SIG-M5 (cell line): ENCODE results near the gene GCK.

Experiments used
- DNase-seq: peaks from one replicate; lab custom pipeline; 2025; lab: John Stamatoyannopoulos, UW

The GCK gene

GRCh38 chr7:44189286-44189992 lies at the start of gene GCK:
Gene GCK (minus strand): TSS chr7:44189439. CDS start chr7:44188953, 486 bp downstream.
- DNase-seq, result no peak

- no peak for DNase-seq
Measured at GRCh38 chr7:44238116-44238695, 49.0 kb upstream of the GCK start.

GRCh38 chr7:44237696-44238095 lies 48.5 kb upstream of the GCK start:
- DNase-seq, result no peak

- DNase-seq, result no peak
Measured at GRCh38 chr7:44236333-44236728, 47.1 kb upstream of the GCK start.

GRCh38 chr7:44235582-44236332 lies 46.5 kb upstream of the GCK start:
- no peak for DNase-seq

- no peak for DNase-seq
Measured at GRCh38 chr7:44235066-44235465, 45.8 kb upstream of the GCK start.

GRCh38 chr7:44232901-44233715 lies 43.9 kb upstream of the GCK start:
- no peak for DNase-seq

- no peak for DNase-seq
Measured at GRCh38 chr7:44232396-44232795, 43.2 kb upstream of the GCK start.

- no peak for DNase-seq
Measured at GRCh38 chr7:44231088-44231487, 41.8 kb upstream of the GCK start.

- no peak for DNase-seq
Measured at GRCh38 chr7:44230286-44230685, 41.0 kb upstream of the GCK start.

GRCh38 chr7:44229546-44230105 lies 40.4 kb upstream of the GCK start:
- no peak for DNase-seq

- DNase-seq, result no peak
Measured at GRCh38 chr7:44228571-44229350, 39.5 kb upstream of the GCK start.

GRCh38 chr7:44227911-44228310 lies 38.7 kb upstream of the GCK start:
- DNase-seq, result no peak

- DNase-seq, result no peak
Measured at GRCh38 chr7:44226396-44226753, 37.1 kb upstream of the GCK start.

GRCh38 chr7:44225566-44226395 lies 36.5 kb upstream of the GCK start:
- DNase-seq, result no peak

- DNase-seq, result no peak
Measured at GRCh38 chr7:44224974-44225565, 35.8 kb upstream of the GCK start.

GRCh38 chr7:44224080-44224973 lies 35.1 kb upstream of the GCK start:
- no peak for DNase-seq

- DNase-seq, result no peak
Measured at GRCh38 chr7:44223362-44224079, 34.3 kb upstream of the GCK start.
